ENCODE results near the gene ETHE1.
"Not testable (repeated sequence)": the region's sequence is repeated elsewhere in the genome, so short reads cannot be mapped to it uniquely, and the experiment has no call there.

The ETHE1 gene

DNA sequence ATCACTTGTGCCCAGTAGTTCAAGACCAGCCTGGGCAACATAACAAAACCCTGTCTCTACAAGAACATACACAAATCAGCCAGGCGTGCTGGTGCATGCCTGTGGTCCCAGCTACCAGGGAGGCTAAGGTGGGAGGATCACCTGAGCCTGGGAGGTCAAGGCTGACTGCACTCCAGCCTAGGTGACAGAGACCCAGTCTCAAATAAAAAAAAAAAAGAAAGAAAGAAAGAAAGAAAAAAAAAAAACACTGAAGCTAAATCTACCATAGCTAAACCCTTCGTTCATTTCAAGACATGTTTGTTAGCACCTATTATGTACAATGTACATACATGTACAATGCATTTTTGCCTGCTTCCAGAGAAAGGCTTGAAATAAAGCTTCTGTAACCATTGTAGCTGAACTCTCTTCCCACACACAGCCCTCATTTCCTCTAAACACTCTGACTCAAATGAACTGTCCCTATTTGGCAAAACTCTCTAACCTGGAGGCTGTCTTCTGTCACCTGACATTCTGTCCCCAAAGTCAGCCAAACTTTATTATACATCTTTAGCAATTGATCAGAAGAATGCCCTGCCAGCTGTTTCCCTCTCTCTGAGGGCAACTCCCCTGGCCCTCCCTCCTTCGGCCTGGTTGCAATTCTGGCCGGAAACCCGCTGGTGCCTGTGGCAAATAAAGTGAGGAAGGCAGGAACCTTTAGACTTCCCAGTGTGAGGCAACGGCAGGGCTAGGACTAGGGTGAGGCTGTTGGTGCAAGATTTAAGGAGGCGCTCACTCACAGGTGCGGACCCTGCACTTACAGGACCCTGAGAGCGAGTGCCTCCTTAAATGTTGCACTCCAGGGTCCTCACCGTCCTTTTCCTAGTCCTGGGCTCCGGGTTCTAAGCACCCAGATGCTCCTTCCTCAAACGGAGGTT lies 1.8 kb downstream of the ETHE1 start:
- DNase-seq (ENCODE audit: low read depth in 2 of 2), result peak; percentile 55 to 67
- H3K4me3 ChIP-seq (replicated peaks in 1 of 2; ENCODE audit: low read depth in 2 of 2, low read length in 2 of 2), result peak overlapping the region; percentile 86 to 94
- no peak for TF ChIP-seq CTCF (IDR thresholded peaks at IDR 0.05; ENCODE audit: low read depth, low read length)

- DNase-seq (ENCODE audit: low read depth in 2 of 2); H3K4me3 ChIP-seq (replicated peaks in 1 of 2; ENCODE audit: low read depth in 2 of 2, low read length in 2 of 2): not testable (repeated sequence)
Measured at GRCh38 chr19:43523696-43524095, 3.3 kb downstream of the ETHE1 start.

GRCh38 chr19:43522929-43523328 lies 4.1 kb downstream of the ETHE1 start:
- H3K4me3 ChIP-seq (replicated peaks in 1 of 2; ENCODE audit: low read depth in 2 of 2, low read length in 2 of 2), result no peak overlapping the region
- no peak for TF ChIP-seq CTCF (IDR thresholded peaks at IDR 0.05; ENCODE audit: low read depth, low read length)
- DNase-seq (ENCODE audit: low read depth in 2 of 2), result no peak

- peak; percentile 79 for TF ChIP-seq CTCF (IDR thresholded peaks at IDR 0.05; ENCODE audit: low read depth, low read length)
- DNase-seq (ENCODE audit: low read depth in 2 of 2), result peak; percentile 92 to 95
- H3K4me3 ChIP-seq (replicated peaks in 1 of 2; ENCODE audit: low read depth in 2 of 2, low read length in 2 of 2), result no peak overlapping the region
Measured at GRCh38 chr19:43519436-43520088, 7.4 kb downstream of the ETHE1 start.

GRCh38 chr19:43518051-43518450 lies 8.9 kb downstream of the ETHE1 start:
- no peak for DNase-seq (ENCODE audit: low read depth in 2 of 2)
- no peak for TF ChIP-seq CTCF (IDR thresholded peaks at IDR 0.05; ENCODE audit: low read depth, low read length)
- no peak overlapping the region for H3K4me3 ChIP-seq (replicated peaks in 1 of 2; ENCODE audit: low read depth in 2 of 2, low read length in 2 of 2)

GRCh38 chr19:43512399-43512798 lies 14.6 kb downstream of the ETHE1 start:
- H3K4me3 ChIP-seq (replicated peaks in 1 of 2; ENCODE audit: low read depth in 2 of 2, low read length in 2 of 2); DNase-seq (ENCODE audit: low read depth in 2 of 2): not testable (repeated sequence)

GRCh38 chr19:43511324-43511723 lies 15.7 kb downstream of the ETHE1 start:
- TF ChIP-seq CTCF (IDR thresholded peaks at IDR 0.05; ENCODE audit: low read depth, low read length), result no peak
- no peak for DNase-seq (ENCODE audit: low read depth in 2 of 2)
- H3K4me3 ChIP-seq (replicated peaks in 1 of 2; ENCODE audit: low read depth in 2 of 2, low read length in 2 of 2), result no peak overlapping the region

All from cardiac fibroblast (primary cell).